Activated CD8-positive, alpha-beta T cell treated with anti-CD3 and anti-CD28 coated beads for 36 hours (primary cell): Measurements from ENCODE around the gene DCP1B. TPM values are rescaled to one million over a fixed set of nuclear protein-coding genes. Genes with fewer than 3 reads are reported as not detected.

Source experiments
- ATAC-seq: fragments of 200-7000 bp; cut with Tn5 transposase; one replicate; pipeline ENCODE4 v1.10.0; 2021; ENCODE audit warnings: mild to moderate bottlenecking, moderate library complexity
- CTCF ChIA-PET: fragments of 350-600 bp; sonication (Branson Sonifier 250); formaldehyde crosslinking; loops from one replicate; lab custom pipeline; 2021; ENCODE audit warnings: antibody characterized with exemption; lab: Charles Lee
- POLR2A ChIA-PET: fragments of 350-600 bp; sonication (Branson Sonifier 250); formaldehyde crosslinking; loops from one replicate; lab custom pipeline; 2021; ENCODE audit warnings: antibody characterized with exemption; lab: Charles Lee
- DNase-seq: peaks from one replicate; pipeline ENCODE4 v3.0.0-alpha.2; 2020
- H3K27ac Mint-ChIP-seq: one replicate; pipeline ENCODE4 v1.8.0; 2021; ENCODE audit warnings: mild to moderate bottlenecking, mixed read lengths
- H3K27me3 Mint-ChIP-seq: one replicate; pipeline ENCODE4 v1.8.0; 2021; ENCODE audit warnings: mixed read lengths
- H3K36me3 Mint-ChIP-seq: one replicate; pipeline ENCODE4 v1.8.0; 2021; ENCODE audit warnings: low read depth, mixed read lengths
- H3K4me1 Mint-ChIP-seq: one replicate; pipeline ENCODE4 v1.8.0; 2021; ENCODE audit warnings: low read depth, mixed read lengths
- H3K4me3 Mint-ChIP-seq: one replicate; pipeline ENCODE4 v1.8.0; 2021; ENCODE audit warnings: mild to moderate bottlenecking, moderate library complexity, mixed read lengths
- H3K9me3 Mint-ChIP-seq: one replicate; pipeline ENCODE4 v1.8.0; 2021; ENCODE audit warnings: mixed read lengths
- intact Hi-C: fragments of 100-400 bp; cut with micrococcal nuclease; formaldehyde crosslinking; loops from one replicate; pipeline ENCODE4 v1.10.0; 2022
- total RNA-seq, 2 experiments: library from RNA; stranded (reverse); gene quantifications; one replicate each; pipeline ENCODE4 v1.2.3, GENCODE V29; 2021
- TF ChIP-seq, protein P1 (sequence below): fragments of 200-600 bp; IDR thresholded peaks from one replicate; pipeline ENCODE4 v1.8.0; 2022; ENCODE audit warnings: antibody characterized with exemption, mild to moderate bottlenecking

The DCP1B gene
- total RNA-seq, 2 experiments from 2014 or later: 14.2 to 15.7 TPM

DNA sequence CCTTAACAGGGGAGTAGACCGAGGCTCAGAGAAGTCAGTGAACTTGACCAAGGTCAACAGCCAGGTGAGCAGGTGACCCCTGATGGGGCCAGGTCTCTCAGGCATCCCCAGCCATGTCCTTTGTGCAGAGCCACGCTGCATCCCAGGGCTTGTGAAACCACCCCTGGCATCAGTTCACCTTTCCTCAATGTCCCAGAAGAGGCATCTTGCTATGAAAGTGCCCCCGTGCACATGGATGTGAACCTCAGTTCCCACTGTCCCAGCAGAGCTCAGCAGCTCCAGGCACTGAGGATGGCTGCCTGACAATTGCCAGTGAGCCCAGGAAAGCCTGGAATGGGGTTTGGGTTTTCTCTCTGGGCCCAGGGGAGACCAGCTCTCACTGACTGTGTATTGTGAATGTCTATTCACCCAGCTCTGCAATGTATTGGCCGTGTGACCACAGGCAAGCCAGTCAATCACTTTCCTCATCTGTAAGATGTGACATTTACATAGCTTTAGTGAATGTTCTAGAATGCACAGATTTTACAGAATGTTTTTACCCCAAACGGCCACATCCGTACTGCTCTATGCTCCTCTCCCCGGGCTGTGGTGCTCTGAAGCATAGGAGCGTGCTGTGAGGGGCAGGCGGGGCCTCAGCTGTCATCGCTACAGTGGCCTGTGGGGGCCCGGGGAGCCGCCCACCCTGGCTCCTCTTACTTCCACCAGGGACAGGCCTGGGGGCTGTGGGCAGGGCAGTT, 90.7 kb downstream of the DCP1B start:
- Mint-ChIP-seq H3K27ac (no peak overlapping the region), H3K4me1 (peaks cover 15% of the 10 kb centered on the region), H3K27me3 (peaks cover 1% of the 10 kb centered on the region), H3K4me3 (no peak overlapping the region), H3K9me3 (no peaks in the 10 kb centered on the region), H3K36me3 (no peaks in the 10 kb centered on the region)
- intact Hi-C loops: no loop called here
- ATAC-seq: no peak
- DNase-seq: no peak
- ChIA-PET CTCF (interaction anchor here (1.7 to 2.4 kb wide), 2 partner anchors 26 to 122 kb away, joined by 6 to 10 read pairs; no protein-coding TSS in a partner anchor), POLR2A (no interaction called here)
- TF ChIP-seq, protein P1, sequence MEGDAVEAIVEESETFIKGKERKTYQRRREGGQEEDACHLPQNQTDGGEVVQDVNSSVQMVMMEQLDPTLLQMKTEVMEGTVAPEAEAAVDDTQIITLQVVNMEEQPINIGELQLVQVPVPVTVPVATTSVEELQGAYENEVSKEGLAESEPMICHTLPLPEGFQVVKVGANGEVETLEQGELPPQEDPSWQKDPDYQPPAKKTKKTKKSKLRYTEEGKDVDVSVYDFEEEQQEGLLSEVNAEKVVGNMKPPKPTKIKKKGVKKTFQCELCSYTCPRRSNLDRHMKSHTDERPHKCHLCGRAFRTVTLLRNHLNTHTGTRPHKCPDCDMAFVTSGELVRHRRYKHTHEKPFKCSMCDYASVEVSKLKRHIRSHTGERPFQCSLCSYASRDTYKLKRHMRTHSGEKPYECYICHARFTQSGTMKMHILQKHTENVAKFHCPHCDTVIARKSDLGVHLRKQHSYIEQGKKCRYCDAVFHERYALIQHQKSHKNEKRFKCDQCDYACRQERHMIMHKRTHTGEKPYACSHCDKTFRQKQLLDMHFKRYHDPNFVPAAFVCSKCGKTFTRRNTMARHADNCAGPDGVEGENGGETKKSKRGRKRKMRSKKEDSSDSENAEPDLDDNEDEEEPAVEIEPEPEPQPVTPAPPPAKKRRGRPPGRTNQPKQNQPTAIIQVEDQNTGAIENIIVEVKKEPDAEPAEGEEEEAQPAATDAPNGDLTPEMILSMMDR: no peak

- ATAC-seq (no peak), DNase-seq (no peak)
- H3K36me3 Mint-ChIP-seq: no peaks in the 10 kb centered on the region
- H3K27ac Mint-ChIP-seq: no peak overlapping the region
- no peak overlapping the region for H3K4me3 Mint-ChIP-seq
- H3K27me3 Mint-ChIP-seq: peaks cover 3% of the 10 kb centered on the region
- CTCF ChIA-PET: interaction anchor here (0.6 to 2.4 kb wide), 3 partner anchors 27 to 431 kb away, joined by 3 to 10 read pairs (median 6); no protein-coding TSS in a partner anchor
- TF ChIP-seq, protein P1: no peak
- H3K4me1 Mint-ChIP-seq: peaks cover 16% of the 10 kb centered on the region
- H3K9me3 Mint-ChIP-seq: peaks cover 1% of the 10 kb centered on the region
- POLR2A ChIA-PET: no interaction called here
- intact Hi-C loops: no loop called here
Measured at GRCh38 chr12:1912580-1913376, 91.5 kb downstream of the DCP1B start.

DNA sequence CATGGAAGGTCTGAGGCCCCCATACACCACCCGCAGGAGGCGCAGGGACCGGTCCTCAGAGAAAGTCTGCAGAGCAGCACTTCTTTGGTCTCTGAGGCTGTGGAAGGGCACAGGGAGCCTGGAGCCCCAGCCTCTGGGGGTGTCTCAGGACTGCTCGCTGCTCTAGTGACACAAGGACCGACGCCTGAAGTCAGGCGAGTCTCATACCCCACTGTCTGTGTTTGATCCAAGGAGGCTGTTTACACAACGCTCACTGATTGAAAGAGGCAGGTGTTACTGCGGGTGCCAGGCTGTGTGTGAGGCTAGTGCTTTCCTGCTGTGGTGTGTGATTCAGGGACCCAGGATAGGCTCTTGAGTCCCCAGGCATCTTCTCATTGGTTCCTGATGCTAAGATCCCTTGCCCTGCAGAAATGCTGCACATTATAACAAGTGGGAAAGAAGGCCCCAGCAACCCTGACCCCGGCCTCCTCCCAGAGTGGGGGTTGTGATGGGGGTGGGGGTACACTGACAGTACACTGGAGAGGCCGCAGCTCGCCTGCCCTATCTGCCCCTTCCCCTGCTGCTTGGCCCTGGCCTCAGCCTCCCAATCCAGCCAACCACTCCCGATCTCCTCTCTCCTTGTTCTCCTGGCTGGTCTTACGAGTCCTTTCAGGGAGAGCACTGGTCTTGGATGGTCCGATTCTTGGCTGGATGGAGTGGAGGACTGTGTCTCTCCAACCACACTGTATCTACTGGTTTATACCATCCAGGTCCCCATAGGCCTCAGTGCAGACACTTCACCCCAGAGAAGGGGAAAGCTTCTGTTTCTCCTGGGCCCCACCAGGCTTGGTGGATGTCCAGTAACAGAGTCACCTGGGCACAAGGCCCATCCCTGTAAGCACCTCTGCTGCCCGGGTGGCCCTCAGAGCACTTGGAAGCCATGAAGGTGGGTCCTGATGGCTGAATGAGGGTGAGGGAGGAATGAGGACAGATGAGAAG, 92.4 kb downstream of the DCP1B start:
- DNase-seq: no peak
- peaks cover 19% of the 10 kb centered on the region for H3K4me1 Mint-ChIP-seq

DNA sequence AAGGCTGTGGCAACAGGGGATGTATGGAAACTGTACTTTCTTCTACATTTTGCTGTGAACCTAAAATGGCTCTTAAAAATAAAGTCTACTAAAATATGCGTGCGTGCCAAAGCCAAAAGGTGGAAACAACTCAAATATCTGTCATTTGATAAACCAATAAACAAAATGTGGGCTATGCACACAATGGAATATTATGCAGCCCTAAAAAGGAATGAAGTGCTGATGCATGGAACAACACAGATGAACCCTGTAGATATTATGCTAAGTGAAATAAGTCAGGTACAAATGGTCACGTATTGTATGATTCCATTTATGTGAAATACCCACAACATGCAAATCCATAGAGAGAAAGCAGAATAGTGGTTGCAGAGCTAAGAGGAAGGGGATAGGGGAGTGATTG, 93.8 kb downstream of the DCP1B start:
- ATAC-seq: no peak
- peaks cover 19% of the 10 kb centered on the region for H3K9me3 Mint-ChIP-seq
- no peaks in the 10 kb centered on the region for H3K36me3 Mint-ChIP-seq
- H3K4me3 Mint-ChIP-seq: no peak overlapping the region
- TF ChIP-seq, protein P1: no peak
- DNase-seq: no peak
- POLR2A ChIA-PET: no interaction called here
- H3K27ac Mint-ChIP-seq: no peak overlapping the region
- H3K27me3 Mint-ChIP-seq: peaks cover 6% of the 10 kb centered on the region
- intact Hi-C loops: no loop called here
- H3K4me1 Mint-ChIP-seq: peaks cover 9% of the 10 kb centered on the region
- CTCF ChIA-PET: no interaction called here

More for the DNA sequence above, 92.4 kb downstream of the DCP1B start:
- TF ChIP-seq, protein P1: no peak
- CTCF ChIA-PET: interaction anchor here (0.6 to 2.4 kb wide), 2 partner anchors 28 to 431 kb away, joined by 3 to 10 read pairs; no protein-coding TSS in a partner anchor
- Mint-ChIP-seq H3K4me3 (no peak overlapping the region), H3K27me3 (peaks cover 4% of the 10 kb centered on the region), H3K36me3 (no peaks in the 10 kb centered on the region), H3K9me3 (peaks cover 8% of the 10 kb centered on the region), H3K27ac (no peak overlapping the region)
- POLR2A ChIA-PET: no interaction called here
- ATAC-seq: no peak
- intact Hi-C loops: no loop called here
